GM12892 (cell line): ENCODE results near the gene PSAPL1.
"Not testable (repeated sequence)": the region's sequence is repeated elsewhere in the genome, so short reads cannot be mapped to it uniquely, and the experiment has no call there.

Experiments
- DNase-seq: peaks from one replicate; pipeline ENCODE4 v3.0.0; 2011; ENCODE audit not compliant: insufficient read length
- FAIRE-seq: peaks from 2 replicates; lab custom pipeline; 2011; peaks lifted over from hg19 to GRCh38; lab: Jason Lieb, UNC
- POLR2A ChIP-seq: IDR thresholded peaks from 2 replicates; pipeline ENCODE4 v1.6.1; 2011; ENCODE audit warnings: low read depth, low read length, control low read depth
- POLR2AphosphoS5 ChIP-seq: IDR thresholded peaks from 2 replicates; pipeline ENCODE4 v1.6.1; 2011; ENCODE audit warnings: low read depth, low read length, control low read depth
- TAF1 ChIP-seq: IDR thresholded peaks from 2 replicates; pipeline ENCODE4 v1.6.1; 2011; ENCODE audit warnings: low read depth, mild to moderate bottlenecking, control low read depth, low read length, borderline replicate concordance

PSAPL1 gene

GRCh38 chr4:7457201-7458065 lies 22.7 kb upstream of the PSAPL1 start:
- TF ChIP-seq TAF1 (no peak), POLR2AphosphoS5 (no peak), POLR2A (no peak)
- DNase-seq (no peak), FAIRE-seq (no peak)

GRCh38 chr4:7452802-7453201 lies 18.1 kb upstream of the PSAPL1 start:
- FAIRE-seq, DNase-seq: not testable (repeated sequence)

DNA sequence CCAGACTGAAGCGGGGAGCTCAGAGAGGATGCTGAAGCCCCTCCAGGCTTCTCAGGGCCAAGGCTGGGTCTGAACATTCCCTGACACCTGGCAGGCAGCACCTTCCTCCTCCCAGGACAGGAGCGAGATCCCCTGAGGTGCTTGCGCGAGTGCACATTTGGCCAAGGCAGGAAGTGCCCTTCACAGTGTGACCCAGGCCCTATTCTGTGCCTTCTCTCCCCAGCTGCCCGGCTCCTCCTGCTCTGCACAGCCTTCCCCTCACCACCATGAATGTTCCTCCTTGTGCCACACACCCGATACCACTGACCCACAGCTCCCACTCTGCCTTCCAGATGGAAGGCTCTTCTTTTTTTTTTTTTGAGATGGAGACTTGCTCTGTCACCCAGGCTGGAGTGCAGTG lies 17.1 kb upstream of the PSAPL1 start:
- no peak for FAIRE-seq

DNA sequence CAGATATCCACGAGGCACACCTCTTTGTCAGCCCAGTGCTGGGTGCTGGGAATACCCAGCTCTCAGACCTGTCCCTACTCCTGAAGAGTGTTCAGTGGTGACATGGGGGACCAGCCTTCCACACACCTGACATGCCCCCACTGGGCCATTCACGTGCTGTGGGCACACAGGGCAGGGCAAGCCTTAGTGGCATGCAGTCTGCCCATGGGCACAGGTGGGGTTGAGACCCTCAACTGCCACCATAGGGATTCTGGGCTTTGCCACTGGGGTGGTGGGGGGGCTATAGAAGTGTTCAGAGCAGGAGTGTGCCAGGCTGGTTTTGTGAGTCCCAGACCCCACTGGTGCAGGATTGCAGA lies 16.7 kb upstream of the PSAPL1 start:
- TF ChIP-seq TAF1 (no peak), POLR2A (no peak), POLR2AphosphoS5 (no peak)
- FAIRE-seq (no peak), DNase-seq (no peak)

More for the DNA sequence above, 17.1 kb upstream of the PSAPL1 start:
- no peak for TF ChIP-seq TAF1
- no peak for TF ChIP-seq POLR2AphosphoS5
- no peak for TF ChIP-seq POLR2A
- DNase-seq, result no peak

GRCh38 chr4:7450775-7451433 lies 16.2 kb upstream of the PSAPL1 start:
- TF ChIP-seq POLR2A (no peak), POLR2AphosphoS5 (no peak), TAF1 (no peak)

GRCh38 chr4:7448036-7448435 lies 13.3 kb upstream of the PSAPL1 start:
- FAIRE-seq (no peak), DNase-seq (no peak)
- no peak for TF ChIP-seq POLR2A
- TF ChIP-seq POLR2AphosphoS5, result no peak
- TF ChIP-seq TAF1, result no peak

More at GRCh38 chr4:7450775-7451433, 16.2 kb upstream of the PSAPL1 start:
- no peak for FAIRE-seq
- no peak for DNase-seq

DNA sequence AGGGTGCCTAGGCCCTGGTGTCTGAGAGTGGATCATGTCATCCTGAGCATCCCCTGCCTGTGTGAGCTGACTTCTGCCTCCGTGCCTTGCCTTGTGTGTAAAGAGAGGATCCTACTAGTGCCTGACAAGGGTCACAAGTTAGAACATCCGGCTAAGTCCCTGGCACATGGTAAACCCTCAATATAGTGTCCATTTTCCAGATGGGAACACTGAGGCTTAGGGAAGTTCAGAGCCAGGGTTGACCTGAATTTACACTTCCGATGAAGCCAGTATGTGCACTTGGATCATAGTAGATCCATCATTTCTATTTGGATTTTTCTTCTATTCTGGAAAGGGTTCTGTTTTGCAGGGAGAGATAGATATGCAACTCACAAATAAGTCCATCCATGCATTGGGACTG lies 12.5 kb upstream of the PSAPL1 start:
- DNase-seq (no peak), FAIRE-seq (no peak)
- TF ChIP-seq POLR2A (no peak), POLR2AphosphoS5 (no peak), TAF1 (no peak)

DNA sequence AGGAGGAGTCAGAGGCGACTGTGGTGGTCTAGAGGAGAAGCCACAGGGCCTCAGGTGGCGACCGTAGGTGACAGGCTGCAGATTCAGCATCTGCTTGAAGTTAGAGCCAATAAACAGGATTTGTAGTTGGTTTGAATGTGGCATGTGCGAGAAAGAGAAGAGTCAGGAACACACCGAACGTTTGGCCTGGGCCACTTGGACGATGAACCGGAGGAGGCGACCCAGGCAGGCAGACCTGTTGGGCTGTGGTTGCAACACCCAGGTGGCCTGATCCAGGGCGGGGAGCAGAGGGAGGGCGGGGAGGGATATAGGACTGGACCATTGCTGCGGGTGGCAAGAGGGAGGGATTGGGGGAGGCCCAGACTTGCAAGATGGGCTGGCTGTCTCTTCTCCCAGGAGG lies 10.0 kb upstream of the PSAPL1 start:
- DNase-seq (no peak), FAIRE-seq (no peak)
- TF ChIP-seq POLR2AphosphoS5 (no peak), POLR2A (no peak), TAF1 (no peak)

GRCh38 chr4:7444314-7444713 lies 9.6 kb upstream of the PSAPL1 start:
- TF ChIP-seq TAF1, result no peak
- TF ChIP-seq POLR2AphosphoS5, result no peak
- no peak for TF ChIP-seq POLR2A
- no peak for FAIRE-seq

DNA sequence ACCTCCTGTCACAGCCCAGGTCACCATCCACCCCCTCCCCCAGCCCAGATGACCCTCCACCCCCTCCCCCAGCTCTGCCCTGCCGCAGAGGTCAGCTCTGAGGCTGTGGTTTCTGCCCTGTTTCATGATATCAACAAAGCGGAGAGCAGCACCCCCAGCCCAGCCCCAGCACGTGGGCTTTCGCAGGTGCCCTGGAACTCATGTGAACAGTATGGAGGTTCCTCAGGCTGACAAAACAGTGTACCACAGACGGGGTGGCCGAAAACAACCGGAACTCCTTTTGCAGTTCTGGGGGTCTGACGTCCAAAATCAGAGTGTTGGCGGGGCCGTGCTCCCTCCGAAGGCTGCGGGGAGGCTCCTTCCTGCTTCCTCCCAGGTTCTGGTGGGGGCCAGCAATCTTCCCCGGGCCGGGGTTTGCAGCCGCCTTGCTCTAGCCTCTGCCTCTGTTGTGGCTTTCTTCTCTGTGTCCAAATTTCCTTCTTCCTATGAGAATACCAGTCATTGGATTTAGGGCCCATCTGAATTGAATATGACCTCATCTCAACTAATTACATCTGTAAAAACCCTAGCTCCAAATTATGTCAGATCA lies 7.9 kb upstream of the PSAPL1 start:
- FAIRE-seq (no peak), DNase-seq (no peak)
- no peak for TF ChIP-seq POLR2AphosphoS5
- TF ChIP-seq TAF1, result no peak
- no peak for TF ChIP-seq POLR2A

More at GRCh38 chr4:7444314-7444713, 9.6 kb upstream of the PSAPL1 start:
- no peak for DNase-seq

- DNase-seq (no peak), FAIRE-seq (no peak)
- no peak for TF ChIP-seq POLR2A
- no peak for TF ChIP-seq TAF1
- no peak for TF ChIP-seq POLR2AphosphoS5
Measured at GRCh38 chr4:7441201-7441600, 6.5 kb upstream of the PSAPL1 start.
